Muscle layer of duodenum (tissue), 2 donors: Measurements from ENCODE around the gene NRXN2.
"Not testable (repeated sequence)": the region's sequence is repeated elsewhere in the genome, so short reads cannot be mapped to it uniquely, and the experiment has no call there.

Experiments used
- H3K27ac ChIP-seq: one replicate; pipeline ENCODE4 v1.7.0; 2013; ENCODE audit warnings: mild to moderate bottlenecking, low read length
- H3K27me3 ChIP-seq: one replicate; pipeline ENCODE4 v1.7.0; 2013; ENCODE audit warnings: low read depth, mild to moderate bottlenecking, control low read depth, low read length
- H3K36me3 ChIP-seq, 2 donors: one replicate each; pipeline ENCODE4 v1.7.0; 2013; ENCODE audit warnings: low read length in 2 of 2, control low read depth in 1 of 2, mild to moderate bottlenecking in 1 of 2; ENCODE audit not compliant: insufficient read depth in 2 of 2, control insufficient read depth in 1 of 2
- H3K4me1 ChIP-seq, 2 donors: one replicate each; pipeline ENCODE4 v1.7.0; 2013; ENCODE audit warnings: low read length in 2 of 2, mild to moderate bottlenecking in 2 of 2, control low read depth in 1 of 2, moderate library complexity in 1 of 2; ENCODE audit not compliant: insufficient read depth in 2 of 2, control insufficient read depth in 1 of 2
- H3K4me3 ChIP-seq, 2 donors: one replicate each; pipeline ENCODE4 v1.7.0; 2013; ENCODE audit warnings: low read length in 2 of 2, low read depth in 1 of 2, mild to moderate bottlenecking in 1 of 2
- H3K9me3 ChIP-seq, 2 donors: one replicate each; pipeline ENCODE4 v1.7.0; 2013; ENCODE audit warnings: low read length in 2 of 2, control low read depth in 1 of 2, mild to moderate bottlenecking in 1 of 2; ENCODE audit not compliant: control insufficient read depth in 1 of 2
- donor health status: healthy.

NRXN2 gene

DNA sequence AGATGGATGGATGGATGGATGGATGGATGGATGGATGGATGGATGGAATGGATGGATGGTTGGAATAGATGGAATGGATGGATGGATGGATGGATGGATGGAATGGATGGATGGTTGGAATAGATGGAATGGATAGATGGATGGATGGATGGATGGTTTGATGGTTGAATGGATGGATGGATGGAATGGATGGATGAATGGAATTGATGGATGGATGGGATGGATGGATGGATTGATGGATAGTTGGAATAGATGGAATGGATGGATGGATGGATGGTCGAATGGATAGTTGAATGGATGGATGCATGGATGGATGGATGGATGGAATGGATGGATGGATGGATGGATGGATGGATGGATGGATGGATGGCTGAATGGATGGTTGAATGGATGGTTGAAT, 127.1 kb downstream of the NRXN2 start:
- H3K4me1 ChIP-seq, H3K27me3 ChIP-seq, H3K27ac ChIP-seq, H3K36me3 ChIP-seq, H3K9me3 ChIP-seq, H3K4me3 ChIP-seq: not testable (repeated sequence)

- Histone ChIP-seq H3K27ac (no peak overlapping the region), H3K4me1 (no peaks in the 10 kb centered on the region), H3K36me3 (no peaks in the 10 kb centered on the region), H3K4me3 (no peak overlapping the region), H3K27me3 (no peaks in the 10 kb centered on the region), H3K9me3 (peaks cover 0 to 3% of the 10 kb centered on the region in 2 donors)
These were observed 128.6 kb downstream of the NRXN2 start for GRCh38 chr11:64594159-64594939.

GRCh38 chr11:64593156-64594105, 129.6 kb downstream of the NRXN2 start:
- no peak overlapping the region for H3K4me3 ChIP-seq
- H3K27ac ChIP-seq: no peak overlapping the region
- H3K27me3 ChIP-seq: no peaks in the 10 kb centered on the region
- peaks cover 3 to 10% of the 10 kb centered on the region in 2 donors for H3K9me3 ChIP-seq
- no peaks in the 10 kb centered on the region for H3K36me3 ChIP-seq
- H3K4me1 ChIP-seq: no peaks in the 10 kb centered on the region

DNA sequence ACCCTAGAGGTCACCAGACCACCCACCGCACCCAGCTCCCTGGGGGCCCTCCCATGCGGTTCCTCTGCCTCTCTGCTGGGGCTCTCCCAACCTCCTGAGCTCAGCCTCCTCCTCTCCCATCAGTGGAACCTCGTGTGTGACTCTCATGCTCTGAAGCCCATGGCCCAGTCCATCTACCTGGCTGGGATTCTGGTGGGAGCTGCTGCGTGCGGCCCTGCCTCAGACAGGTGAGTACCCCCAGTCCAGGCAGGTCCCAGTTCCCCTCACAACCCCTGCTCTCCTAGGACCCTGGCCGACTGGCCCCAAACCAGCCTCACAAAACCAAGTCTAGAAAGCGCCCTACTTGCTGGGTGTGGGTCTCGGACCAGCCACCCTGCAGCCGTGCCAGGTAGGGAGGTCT, 130.3 kb downstream of the NRXN2 start:
- Histone ChIP-seq H3K4me3 (no peak overlapping the region), H3K36me3 (no peaks in the 10 kb centered on the region), H3K9me3 (peaks cover 9 to 18% of the 10 kb centered on the region in 2 donors), H3K27me3 (no peaks in the 10 kb centered on the region), H3K4me1 (no peaks in the 10 kb centered on the region), H3K27ac (no peak overlapping the region)

DNA sequence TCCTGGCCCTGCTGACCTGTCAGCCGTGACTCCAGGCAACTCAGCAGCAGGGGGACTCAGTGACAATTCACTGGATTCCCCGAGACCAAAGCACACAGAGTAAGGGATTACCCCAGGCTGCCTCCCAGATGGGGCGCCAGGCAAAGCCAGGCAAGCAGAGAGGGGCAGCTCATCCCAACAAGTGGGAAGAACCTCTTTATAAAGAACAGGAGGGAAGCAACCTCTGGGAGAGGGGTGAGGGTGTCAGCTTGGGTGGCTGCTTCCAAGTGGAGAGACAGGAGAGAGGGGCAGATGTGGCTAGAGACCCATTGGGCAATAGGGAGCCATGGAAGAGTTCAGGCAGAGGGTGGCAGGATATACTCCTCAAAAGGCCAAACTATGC, 130.8 kb downstream of the NRXN2 start:
- Histone ChIP-seq H3K4me3 (no peak overlapping the region), H3K27ac (no peak overlapping the region), H3K36me3 (no peaks in the 10 kb centered on the region), H3K4me1 (no peaks in the 10 kb centered on the region), H3K27me3 (no peaks in the 10 kb centered on the region), H3K9me3 (peaks cover 9 to 20% of the 10 kb centered on the region in 2 donors)

DNA sequence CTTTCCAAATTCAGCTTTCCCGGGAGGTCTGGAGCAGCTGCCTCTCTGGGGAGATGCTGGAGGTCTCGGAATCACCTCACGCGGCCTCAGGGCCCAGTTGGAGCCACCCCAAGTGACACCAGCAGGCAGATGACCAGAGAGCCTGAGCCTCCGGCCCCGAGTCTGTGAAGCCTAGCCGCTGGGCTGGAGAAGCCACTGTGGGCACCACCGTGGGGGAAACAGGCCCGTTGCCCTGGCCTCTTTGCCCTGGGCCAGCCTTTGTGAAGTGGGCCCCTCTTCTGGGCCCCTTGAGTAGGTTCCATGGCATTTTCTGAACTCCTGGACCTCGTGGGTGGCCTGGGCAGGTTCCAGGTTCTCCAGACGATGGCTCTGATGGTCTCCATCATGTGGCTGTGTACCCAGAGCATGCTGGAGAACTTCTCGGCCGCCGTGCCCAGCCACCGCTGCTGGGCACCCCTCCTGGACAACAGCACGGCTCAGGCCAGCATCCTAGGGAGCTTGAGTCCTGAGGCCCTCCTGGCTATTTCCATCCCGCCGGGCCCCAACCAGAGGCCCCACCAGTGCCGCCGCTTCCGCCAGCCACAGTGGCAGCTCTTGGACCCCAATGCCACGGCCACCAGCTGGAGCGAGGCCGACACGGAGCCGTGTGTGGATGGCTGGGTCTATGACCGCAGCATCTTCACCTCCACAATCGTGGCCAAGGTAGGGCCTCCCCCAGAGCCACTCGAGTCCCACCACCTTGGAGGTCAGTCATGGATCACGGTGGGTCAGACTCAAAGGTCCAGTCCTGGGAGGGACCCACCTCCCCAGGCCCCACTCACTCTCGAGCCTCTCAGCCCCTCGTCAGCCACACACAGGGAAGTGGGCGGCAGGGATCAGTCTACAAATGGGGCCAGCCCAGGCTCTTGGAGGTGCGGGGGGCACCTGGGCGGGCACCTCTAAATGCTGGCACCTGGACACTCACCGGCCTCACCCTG, 131.5 kb downstream of the NRXN2 start:
- Histone ChIP-seq H3K27ac (no peak overlapping the region), H3K9me3 (peaks cover 9 to 20% of the 10 kb centered on the region in 2 donors), H3K27me3 (no peaks in the 10 kb centered on the region), H3K4me3 (no peak overlapping the region), H3K4me1 (no peaks in the 10 kb centered on the region), H3K36me3 (no peaks in the 10 kb centered on the region)

DNA sequence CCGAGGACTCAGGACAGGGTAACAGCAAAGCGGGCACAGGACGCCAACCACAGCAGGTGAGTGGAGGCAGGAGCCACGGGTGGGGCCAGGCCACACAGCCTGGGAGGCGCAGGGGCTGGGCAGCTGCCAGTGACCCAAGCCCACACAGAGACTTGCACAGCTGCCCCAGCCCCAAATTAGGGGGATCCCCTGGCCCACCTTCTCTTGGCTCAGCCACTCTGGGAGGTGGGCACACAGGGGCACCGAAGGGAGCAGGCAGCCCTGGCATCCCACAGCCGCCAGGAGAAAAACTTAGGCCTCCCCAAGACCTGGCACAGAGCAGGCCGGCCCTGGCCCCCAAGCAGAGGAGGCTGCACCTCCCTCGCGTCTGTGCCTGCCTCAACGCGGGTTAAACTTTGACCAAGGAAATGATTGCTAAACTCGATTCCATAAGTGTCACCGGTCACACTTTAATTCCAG, 132.2 kb downstream of the NRXN2 start, which contains the start of gene SLC22A12:
Gene SLC22A12, plus strand, starts transcription at position 458 of the 459 bp plus-strand sequence. CDS start 337 bp downstream, outside the sequence.
- no peaks in the 10 kb centered on the region for H3K27me3 ChIP-seq
- peaks cover 9 to 20% of the 10 kb centered on the region in 2 donors for H3K9me3 ChIP-seq
- no peaks in the 10 kb centered on the region for H3K4me1 ChIP-seq
- H3K36me3 ChIP-seq: no peaks in the 10 kb centered on the region
- H3K27ac ChIP-seq: no peak within 1 kb of the TSS
- no peak within 1 kb of the TSS for H3K4me3 ChIP-seq

- no peaks in the 10 kb centered on the region for H3K27me3 ChIP-seq
These were observed 134.3 kb downstream of the NRXN2 start for GRCh38 chr11:64588701-64589100.

DNA sequence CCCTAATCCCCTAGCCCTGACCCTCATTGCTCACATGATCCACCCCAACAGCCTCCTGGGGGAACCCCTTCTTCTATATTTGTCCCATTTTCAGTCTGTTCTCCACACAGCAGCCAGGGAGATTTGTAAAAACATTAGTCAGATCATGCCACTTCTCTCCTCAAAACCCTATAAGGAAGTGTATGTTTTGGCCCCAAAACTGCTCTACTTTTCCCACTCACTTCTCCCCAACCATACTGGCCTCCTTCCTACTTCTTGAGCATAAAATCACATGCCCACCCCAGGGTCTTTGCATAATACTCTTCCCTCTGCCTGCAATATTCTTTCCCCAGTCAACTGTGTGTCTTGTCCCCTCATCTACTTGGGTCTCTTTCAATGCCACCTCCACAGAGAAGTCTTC, 136.6 kb downstream of the NRXN2 start:
- peaks cover 9 to 22% of the 10 kb centered on the region in 2 donors for H3K9me3 ChIP-seq
- H3K27me3 ChIP-seq: no peaks in the 10 kb centered on the region
- no peaks in the 10 kb centered on the region for H3K36me3 ChIP-seq
- no peak overlapping the region for H3K27ac ChIP-seq
- no peaks in the 10 kb centered on the region for H3K4me1 ChIP-seq
- H3K4me3 ChIP-seq: no peak overlapping the region

More at GRCh38 chr11:64588701-64589100, 134.3 kb downstream of the NRXN2 start:
- H3K27ac ChIP-seq: no peak overlapping the region
- peaks cover 9 to 20% of the 10 kb centered on the region in 2 donors for H3K9me3 ChIP-seq
- no peaks in the 10 kb centered on the region for H3K36me3 ChIP-seq
- H3K4me3 ChIP-seq: no peak overlapping the region
- H3K4me1 ChIP-seq: no peaks in the 10 kb centered on the region

- no peaks in the 10 kb centered on the region for H3K4me1 ChIP-seq
- H3K9me3 ChIP-seq: peaks cover 9 to 22% of the 10 kb centered on the region in 2 donors
- H3K36me3 ChIP-seq: no peaks in the 10 kb centered on the region
- H3K27me3 ChIP-seq: no peaks in the 10 kb centered on the region
- no peak overlapping the region for H3K4me3 ChIP-seq
- H3K27ac ChIP-seq: no peak overlapping the region
These were observed 137.8 kb downstream of the NRXN2 start for GRCh38 chr11:64585150-64585549.
